SK-N-SH (cell line): ENCODE results near the gene NPC1L1. TPM values are rescaled to one million over a fixed set of nuclear protein-coding genes. Genes with fewer than 3 reads are reported as not detected.

ENCODE experiments used
- CTCF ChIA-PET: fragments of 300-600, 350-600 bp; formaldehyde crosslinking; extraction: SDS; loops from one replicate; lab custom pipeline; 2021; lab: Yijun Ruan, JAX
- POLR2A ChIA-PET: fragments of 350-600 bp; sonication (Branson Sonifier 250); formaldehyde crosslinking; extraction: SDS; loops from one replicate; lab custom pipeline; 2020; ENCODE audit warnings: antibody characterized with exemption, inconsistent platforms; lab: Yijun Ruan, JAX
- DNase-seq: peaks from one replicate; pipeline ENCODE4 v3.0.0; 2012
- H2AFZ ChIP-seq: fragments of 200-600 bp; sonication (generic); 2 replicates; pipeline ENCODE4 v1.8.1; 2016; ENCODE audit warnings: antibody characterized with exemption, mild to moderate bottlenecking, low read depth
- H3F3A ChIP-seq: fragments of 200-600 bp; sonication (generic); replicated peaks from 2 replicates; pipeline ENCODE3; 2016; ENCODE audit warnings: antibody characterized with exemption, mild to moderate bottlenecking; ENCODE audit not compliant: insufficient read depth
- H3K27ac ChIP-seq, 2 experiments: fragments of 200-500 bp in 1 of 2; fragments of 200-600 bp in 1 of 2; sonication (Bioruptor generic) in 1 of 2; sonication (generic), shearing (Covaris generic) in 1 of 2; 2 replicates each; pipeline versions ENCODE4 v1.5.1 to v1.6.1; 2014 to 2016; ENCODE audit warnings: low read depth in 2 of 2, inconsistent platforms in 1 of 2, low read length in 1 of 2, mild to moderate bottlenecking in 1 of 2, mixed read lengths in 1 of 2
- H3K27me3 ChIP-seq: fragments of 200-600 bp; sonication (generic), shearing (Covaris generic); 2 replicates; pipeline ENCODE4 v1.6.1; 2016; ENCODE audit warnings: mixed run types; ENCODE audit not compliant: insufficient read depth
- H3K36me3 ChIP-seq, 2 experiments: fragments of 200-500 bp in 1 of 2; fragments of 200-600 bp in 1 of 2; sonication (Bioruptor generic) in 1 of 2; sonication (generic) in 1 of 2; replicated peaks in 1 of 2; 2 replicates each; pipeline versions ENCODE3 to v1.5.1; 2014 to 2016; ENCODE audit warnings: low read length in 1 of 2, mild to moderate bottlenecking in 1 of 2; ENCODE audit not compliant: insufficient read depth in 2 of 2, control insufficient read depth in 1 of 2
- H3K4me1 ChIP-seq, 2 experiments: fragments of 200-500 bp in 1 of 2; fragments of 200-600 bp in 1 of 2; sonication (Bioruptor generic) in 1 of 2; sonication (generic), shearing (Covaris generic) in 1 of 2; 2 replicates each; pipeline versions ENCODE4 v1.5.1 to v1.6.1; 2014 to 2016; ENCODE audit warnings: low read depth in 1 of 2, low read length in 1 of 2, mixed run types in 1 of 2; ENCODE audit not compliant: insufficient read depth in 2 of 2, control insufficient read depth in 1 of 2
- H3K4me2 ChIP-seq: fragments of 200-600 bp; sonication (generic), shearing (Covaris generic); 2 replicates; pipeline ENCODE4 v1.6.1; 2017; ENCODE audit warnings: mixed run types
- H3K4me3 ChIP-seq, 2 experiments: fragments of 200-500 bp in 1 of 2; fragments of 200-600 bp in 1 of 2; sonication (Bioruptor generic) in 1 of 2; sonication (generic), shearing (Covaris generic) in 1 of 2; 2 replicates each; pipeline versions ENCODE4 v1.5.1 to v1.8.1; 2014 to 2016; ENCODE audit warnings: low read depth in 2 of 2, inconsistent platforms in 1 of 2, low read length in 1 of 2, mild to moderate bottlenecking in 1 of 2, mixed read lengths in 1 of 2, moderate library complexity in 1 of 2
- H3K79me2 ChIP-seq: fragments of 200-600 bp; sonication (generic); 2 replicates; pipeline ENCODE4 v1.8.1; 2017; ENCODE audit warnings: mild to moderate bottlenecking; ENCODE audit not compliant: insufficient read depth
- H3K9ac ChIP-seq: fragments of 200-600 bp; sonication (generic); 2 replicates; pipeline ENCODE4 v1.6.1; 2017; ENCODE audit warnings: mixed run types
- H3K9me2 ChIP-seq: fragments of 200-600 bp; sonication (generic); 2 replicates; pipeline ENCODE4 v1.6.1; 2017; ENCODE audit warnings: mixed run types
- H3K9me3 ChIP-seq: fragments of 200-600 bp; sonication (generic); 2 replicates; pipeline ENCODE4 v1.6.1; 2017; ENCODE audit warnings: mixed run types, mild to moderate bottlenecking, moderate library complexity
- H4K20me1 ChIP-seq: fragments of 200-600 bp; sonication (generic); 2 replicates; pipeline ENCODE4 v1.6.1; 2017; ENCODE audit warnings: mild to moderate bottlenecking, mixed run types; ENCODE audit not compliant: insufficient read depth
- CTCF ChIP-seq: fragments of 200-600 bp; sonication (generic); IDR thresholded peaks from 2 replicates; pipeline ENCODE4 v1.6.1; 2017; ENCODE audit warnings: antibody characterized with exemption, mild to moderate bottlenecking, moderate library complexity
- ELF1 ChIP-seq: IDR thresholded peaks from 2 replicates; pipeline ENCODE4 v1.4.0; 2012
- FOXJ3 ChIP-seq: sonication (generic); formaldehyde crosslinking; IDR thresholded peaks from 2 replicates; pipeline ENCODE4 v1.5.1; 2020; ENCODE audit warnings: mild to moderate bottlenecking, missing genetic modification reagents
- FOXM1 ChIP-seq: IDR thresholded peaks from 2 replicates; pipeline ENCODE4 v1.4.0; 2012; ENCODE audit warnings: low read depth, mild to moderate bottlenecking
- GATA2 ChIP-seq: sonication (generic); formaldehyde crosslinking; IDR thresholded peaks from 2 replicates; pipeline ENCODE4 v1.5.0; 2020; ENCODE audit warnings: mild to moderate bottlenecking, missing genetic modification reagents
- IRF3 ChIP-seq: fragments of 150-350 bp; IDR thresholded peaks from 2 replicates; pipeline ENCODE4 v1.6.1; 2016; ENCODE audit warnings: mild to moderate bottlenecking, low read depth, low read length
- MAX ChIP-seq: IDR thresholded peaks from 2 replicates; pipeline ENCODE4 v1.4.0; 2012; ENCODE audit warnings: low read depth
- NFIC ChIP-seq: IDR thresholded peaks from 2 replicates; pipeline ENCODE4 v1.4.0; 2012; ENCODE audit warnings: borderline replicate concordance
- PBX3 ChIP-seq: IDR thresholded peaks from 2 replicates; pipeline ENCODE4; 2012
- RAD21 ChIP-seq: IDR thresholded peaks from 2 replicates; pipeline ENCODE4 v1.6.1; 2012; ENCODE audit warnings: mild to moderate bottlenecking, low read length
- SIN3A ChIP-seq: IDR thresholded peaks from 2 replicates; pipeline ENCODE4 v1.6.1; 2012; ENCODE audit warnings: low read depth, mild to moderate bottlenecking, low read length, moderate library complexity, borderline replicate concordance
- TAF1 ChIP-seq: IDR thresholded peaks from 2 replicates; pipeline ENCODE4 v1.6.1; 2012; ENCODE audit warnings: low read depth, mild to moderate bottlenecking, low read length, moderate library complexity, borderline replicate concordance
- TCF12 ChIP-seq: IDR thresholded peaks from 2 replicates; pipeline ENCODE4 v1.4.0; 2012
- TEAD4 ChIP-seq: IDR thresholded peaks from 2 replicates; pipeline ENCODE4 v1.4.0; 2012; ENCODE audit warnings: mild to moderate bottlenecking, borderline replicate concordance; ENCODE audit not compliant: insufficient read depth
- WGBS: methylation state at CpG from one replicate; pipeline ENCODE4 v1.1.6; 2017; ENCODE audit warnings: low lambda C conversion rate; 5-methylcytosine and 5-hydroxymethylcytosine counted together
- polyA plus RNA-seq, 3 experiments: library from polyadenylated mRNA; depleted of rRNA; stranded (reverse); fragments of >200 nt; gene quantifications; 2 replicates each; pipeline ENCODE4 v1.2.3, GENCODE V29; 2012

Gene NPC1L1
- polyA plus RNA-seq, 1 of the 3 experiments (the other 2 are of a cell fraction) = not detected

GRCh38 chr7:44565795-44566559 lies 24.8 kb upstream of the NPC1L1 start:
- no peak overlapping the region for H2AFZ ChIP-seq
- POLR2A ChIA-PET = interaction anchor here (1.2 to 3.3 kb wide), 4 partner anchors 8 to 365 kb away, joined by 3 to 12 read pairs (median 8); partner anchors contain the start of genes DDX56, NUDCD3 and YKT6
- no peak overlapping the region for H3K9ac ChIP-seq
- H3K4me1 ChIP-seq = peaks cover 4 to 5% of the 10 kb centered on the region in 2 experiments; a peak in 2 of 4 replicates
- 89% methylated on average over 16 of the region's 16 CpGs for WGBS
- no peaks in the 10 kb centered on the region for H3K9me3 ChIP-seq
- H3K36me3 ChIP-seq = peaks cover 39 to 68% of the 10 kb centered on the region in 2 experiments
- TF ChIP-seq FOXJ3 (no peak), IRF3 (no peak), TAF1 (no peak), TCF12 (no peak), MAX (no peak), SIN3A (no peak), PBX3 (no peak), NFIC (no peak), ELF1 (no peak), RAD21 (no peak), GATA2 (CRISPR knock-in tag) (no peak), CTCF (no peak), TEAD4 (no peak), FOXM1 (no peak)
- H3F3A ChIP-seq = peaks cover 8% of the 10 kb centered on the region
- no peak overlapping the region for H3K4me2 ChIP-seq
- no peaks in the 10 kb centered on the region for H3K27me3 ChIP-seq
- H3K79me2 ChIP-seq = peaks cover 10% of the 10 kb centered on the region; the same call in 1 of the 2 replicates
- H4K20me1 ChIP-seq = peaks cover 10% of the 10 kb centered on the region
- no peak for DNase-seq
- H3K9me2 ChIP-seq = no peaks in the 10 kb centered on the region
- CTCF ChIA-PET = interaction anchor here (0.5 to 7.2 kb wide), 62 partner anchors 10 to 572 kb away, joined by 3 to 98 read pairs (median 4); partner anchors contain the start of genes DDX56, H2AZ2, NPC1L1 and NUDCD3
- no peak overlapping the region for H3K27ac ChIP-seq
- H3K4me3 ChIP-seq = no peak overlapping the region; a peak in 1 of 4 replicates
